ENCODE results near the gene ANXA6.

DNA sequence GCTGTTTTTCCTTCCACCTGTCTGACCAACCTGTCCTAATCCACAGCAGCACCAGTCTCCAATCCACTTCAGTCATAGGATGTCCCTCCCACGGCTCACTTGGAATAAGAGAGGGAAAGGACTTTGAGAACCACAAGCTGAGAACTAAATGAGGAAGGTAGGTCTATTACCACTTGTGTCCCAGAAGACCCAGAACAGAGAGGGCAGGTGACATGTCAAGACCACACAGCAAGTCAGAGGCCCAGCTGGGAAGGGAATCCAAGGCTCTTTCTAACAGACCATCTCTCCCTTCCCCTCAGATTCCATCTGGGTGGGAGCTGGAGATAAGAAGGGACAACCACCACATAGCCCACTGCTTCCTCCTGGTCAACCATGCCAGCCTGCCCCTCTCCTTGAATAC is 14.6 kb downstream of the ANXA6 start:
- no peak for TF ChIP-seq EZH2 (IDR thresholded peaks at IDR 0.05; ENCODE audit: borderline replicate concordance, low read depth, low read length, poor library complexity, severe bottlenecking)
- TF ChIP-seq, protein P1, sequence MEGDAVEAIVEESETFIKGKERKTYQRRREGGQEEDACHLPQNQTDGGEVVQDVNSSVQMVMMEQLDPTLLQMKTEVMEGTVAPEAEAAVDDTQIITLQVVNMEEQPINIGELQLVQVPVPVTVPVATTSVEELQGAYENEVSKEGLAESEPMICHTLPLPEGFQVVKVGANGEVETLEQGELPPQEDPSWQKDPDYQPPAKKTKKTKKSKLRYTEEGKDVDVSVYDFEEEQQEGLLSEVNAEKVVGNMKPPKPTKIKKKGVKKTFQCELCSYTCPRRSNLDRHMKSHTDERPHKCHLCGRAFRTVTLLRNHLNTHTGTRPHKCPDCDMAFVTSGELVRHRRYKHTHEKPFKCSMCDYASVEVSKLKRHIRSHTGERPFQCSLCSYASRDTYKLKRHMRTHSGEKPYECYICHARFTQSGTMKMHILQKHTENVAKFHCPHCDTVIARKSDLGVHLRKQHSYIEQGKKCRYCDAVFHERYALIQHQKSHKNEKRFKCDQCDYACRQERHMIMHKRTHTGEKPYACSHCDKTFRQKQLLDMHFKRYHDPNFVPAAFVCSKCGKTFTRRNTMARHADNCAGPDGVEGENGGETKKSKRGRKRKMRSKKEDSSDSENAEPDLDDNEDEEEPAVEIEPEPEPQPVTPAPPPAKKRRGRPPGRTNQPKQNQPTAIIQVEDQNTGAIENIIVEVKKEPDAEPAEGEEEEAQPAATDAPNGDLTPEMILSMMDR (conservative IDR thresholded peaks at IDR 0.05; ENCODE audit: low read depth, low read length): no peak

All from A673 (cell line).